H1 (cell line): ENCODE results near the gene ASMTL. TPM values are rescaled to one million over a fixed set of nuclear protein-coding genes. Genes with fewer than 3 reads are reported as not detected.
A peak's percentile ranks its signal among the peaks of the same experiment; 100 is the strongest.

Experiments used
- CTCF ChIA-PET: fragments of 300-600 bp; sonication (Branson Sonifier 250); formaldehyde crosslinking; loops from one replicate; lab custom pipeline; 2021; ENCODE audit not compliant: partially characterized antibody; lab: Charles Lee
- POLR2A ChIA-PET: fragments of 300-600 bp; sonication (Branson Sonifier 250); formaldehyde crosslinking; loops from one replicate; lab custom pipeline; 2021; ENCODE audit warnings: inconsistent platforms; ENCODE audit not compliant: partially characterized antibody; lab: Charles Lee
- DNase-seq, 2 experiments: peaks; one replicate each; pipeline versions ENCODE4 v3.0.0 to v3.0.0-alpha.2; 2010 to 2022; ENCODE audit warnings: low spot score in 2 of 2, low read depth in 1 of 2, mixed read lengths in 1 of 2
- FAIRE-seq: peaks from 2 replicates; lab custom pipeline; 2011; peaks lifted over from hg19 to GRCh38; lab: Jason Lieb, UNC
- H2AFZ ChIP-seq: 2 replicates; pipeline ENCODE4 v1.8.1; 2012; ENCODE audit warnings: low read length, inconsistent platforms
- H2AK5ac ChIP-seq: 2 replicates; pipeline ENCODE4 v1.6.1; 2013; ENCODE audit warnings: low read depth, low read length
- H2BK120ac ChIP-seq: replicated peaks from 2 replicates; pipeline ENCODE3; 2013; ENCODE audit warnings: low read depth, low read length, inconsistent platforms
- H2BK12ac ChIP-seq: 2 replicates; pipeline ENCODE4 v1.6.1; 2013; ENCODE audit warnings: low read depth, low read length
- H2BK15ac ChIP-seq: 2 replicates; pipeline ENCODE4 v1.6.1; 2013; ENCODE audit warnings: low read length
- H2BK20ac ChIP-seq: 2 replicates; pipeline ENCODE4 v1.6.1; 2013; ENCODE audit warnings: low read length
- H2BK5ac ChIP-seq: 2 replicates; pipeline ENCODE4 v1.6.1; 2013; ENCODE audit warnings: low read depth, low read length
- H3K14ac ChIP-seq: 2 replicates; pipeline ENCODE4 v1.6.1; 2013; ENCODE audit warnings: inconsistent platforms; ENCODE audit not compliant: insufficient read length
- H3K18ac ChIP-seq: 2 replicates; pipeline ENCODE4 v1.6.1; 2013; ENCODE audit warnings: low read length; ENCODE audit errors: extremely low read depth
- H3K23ac ChIP-seq: 2 replicates; pipeline ENCODE4 v1.6.1; 2013; ENCODE audit warnings: inconsistent platforms; ENCODE audit not compliant: insufficient read length
- H3K23me2 ChIP-seq: 2 replicates; pipeline ENCODE4 v1.6.1; 2013; ENCODE audit warnings: low read depth, low read length
- H3K27ac ChIP-seq: 2 replicates; pipeline ENCODE4 v1.6.1; 2011; ENCODE audit warnings: low read depth, low read length, inconsistent platforms
- H3K27me3 ChIP-seq, 4 experiments: replicated peaks in 1 of 4; 1 replicate in 1 of 4; 2 replicates in 3 of 4; pipeline versions ENCODE4 v1.6.1 to v1.8.1; 2011 to 2013; ENCODE audit warnings: low read length in 3 of 4, mild to moderate bottlenecking in 3 of 4, inconsistent platforms in 2 of 4, mixed read lengths in 2 of 4, moderate library complexity in 1 of 4; ENCODE audit not compliant: control insufficient read depth in 3 of 4, insufficient read depth in 3 of 4; ENCODE audit errors: extremely low read depth in 1 of 4
- H3K36me3 ChIP-seq, 4 experiments: 2 replicates each; pipeline versions ENCODE4 v1.6.1 to v1.8.1; 2011 to 2013; ENCODE audit warnings: mild to moderate bottlenecking in 4 of 4, low read length in 3 of 4, moderate library complexity in 2 of 4, control low read depth in 1 of 4, inconsistent platforms in 1 of 4; ENCODE audit not compliant: insufficient read depth in 4 of 4, control insufficient read depth in 2 of 4
- H3K4ac ChIP-seq: replicated peaks from 2 replicates; pipeline ENCODE3; 2013; ENCODE audit warnings: low read length, low read depth, mixed read lengths, inconsistent platforms; ENCODE audit not compliant: insufficient read length
- H3K4me1 ChIP-seq, 4 experiments: replicated peaks in 1 of 4; 1 replicate in 1 of 4; 2 replicates in 3 of 4; pipeline versions ENCODE4 v1.6.1 to v1.8.1; 2011 to 2013; ENCODE audit warnings: low read length in 3 of 4, inconsistent platforms in 2 of 4, mixed read lengths in 1 of 4; ENCODE audit not compliant: insufficient read depth in 4 of 4, control insufficient read depth in 3 of 4
- H3K4me2 ChIP-seq, 2 experiments: 2 replicates each; pipeline versions ENCODE4 v1.6.1 to v1.8.1; 2011 to 2013; ENCODE audit warnings: low read depth in 2 of 2, low read length in 2 of 2, control low read depth in 1 of 2, inconsistent platforms in 1 of 2, mild to moderate bottlenecking in 1 of 2; ENCODE audit not compliant: insufficient read depth in 1 of 2
- H3K4me3 ChIP-seq, 4 experiments: fragments of 200-600, 300-600 bp in 1 of 4; sonication (generic), shearing (Covaris generic), sonication (Bioruptor Twin) in 1 of 4; 2 replicates each; pipeline versions ENCODE4 v1.5.1 to v1.8.1; 2011 to 2016; ENCODE audit warnings: low read length in 4 of 4, low read depth in 3 of 4, control low read depth in 2 of 4, inconsistent platforms in 2 of 4, mild to moderate bottlenecking in 2 of 4, mixed read lengths in 1 of 4, moderate library complexity in 1 of 4; ENCODE audit not compliant: insufficient read depth in 2 of 4; ENCODE audit errors: extremely low read depth in 1 of 4
- H3K56ac ChIP-seq: replicated peaks from 2 replicates; pipeline ENCODE3; 2013; ENCODE audit warnings: low read depth, mild to moderate bottlenecking, mixed read lengths, low read length, inconsistent platforms; ENCODE audit not compliant: insufficient read length
- H3K79me1 ChIP-seq: 2 replicates; pipeline ENCODE4 v1.6.1; 2013; ENCODE audit warnings: low read depth, low read length, control low read depth
- H3K79me2 ChIP-seq, 2 experiments: 2 replicates each; pipeline versions ENCODE4 v1.6.1 to v1.8.1; 2012 to 2013; ENCODE audit warnings: low read length in 2 of 2, mild to moderate bottlenecking in 2 of 2, inconsistent platforms in 1 of 2; ENCODE audit not compliant: insufficient read depth in 2 of 2, control insufficient read depth in 1 of 2
- H3K9ac ChIP-seq, 4 experiments: replicated peaks in 1 of 4; 1 replicate in 1 of 4; 2 replicates in 3 of 4; pipeline versions ENCODE4 v1.6.1 to v1.8.1; 2011 to 2013; ENCODE audit warnings: low read depth in 3 of 4, low read length in 3 of 4, control low read depth in 2 of 4, mild to moderate bottlenecking in 2 of 4, moderate library complexity in 2 of 4, inconsistent platforms in 1 of 4; ENCODE audit errors: extremely low read depth in 1 of 4
- H3K9me3 ChIP-seq, 2 experiments: 2 replicates each; pipeline versions ENCODE4 v1.6.1 to v1.8.1; 2012 to 2013; ENCODE audit warnings: mild to moderate bottlenecking in 2 of 2, moderate library complexity in 2 of 2, control low read depth in 1 of 2, inconsistent platforms in 1 of 2, low read depth in 1 of 2, low read length in 1 of 2, mixed read lengths in 1 of 2; ENCODE audit not compliant: insufficient read depth in 2 of 2
- H4K20me1 ChIP-seq, 2 experiments: replicated peaks in 1 of 2; 2 replicates each; pipeline versions ENCODE3 to v1.8.1; 2011 to 2013; ENCODE audit warnings: inconsistent platforms in 2 of 2, low read length in 2 of 2, mild to moderate bottlenecking in 1 of 2; ENCODE audit not compliant: insufficient read depth in 2 of 2, control insufficient read depth in 1 of 2
- H4K5ac ChIP-seq: 2 replicates; pipeline ENCODE4 v1.6.1; 2013; ENCODE audit warnings: low read length, low read depth, mixed read lengths, inconsistent platforms; ENCODE audit not compliant: insufficient read length
- H4K8ac ChIP-seq: 2 replicates; pipeline ENCODE4 v1.8.0; 2013; ENCODE audit warnings: mild to moderate bottlenecking, moderate library complexity, low read length, inconsistent platforms; ENCODE audit not compliant: insufficient read depth; ENCODE audit errors: extremely low read depth
- H4K91ac ChIP-seq: replicated peaks from 2 replicates; pipeline ENCODE3; 2013; ENCODE audit warnings: low read length, mixed read lengths, inconsistent platforms; ENCODE audit not compliant: insufficient read length
- KDM4A ChIP-seq: IDR thresholded peaks from one replicate; pipeline ENCODE4 v1.7.1; 2012; ENCODE audit warnings: low read depth, mild to moderate bottlenecking, moderate library complexity, low read length, inconsistent platforms; ENCODE audit not compliant: severe bottlenecking
- POLR2A ChIP-seq, 2 experiments: IDR thresholded peaks; 1 replicate in 1 of 2; 2 replicates in 1 of 2; pipeline ENCODE4 v1.6.1; 2011; ENCODE audit warnings: low read depth in 2 of 2, low read length in 2 of 2, mild to moderate bottlenecking in 2 of 2; ENCODE audit errors: control extremely low read depth in 1 of 2
- WGBS, 2 experiments: shearing (Covaris generic) in 1 of 2; methylation state at CpG; one replicate each; pipeline versions ENCODE4 v1.1.6 to v1.1.7; 2013 to 2015; ENCODE audit warnings: low lambda C conversion rate in 2 of 2, mixed read lengths in 2 of 2, inconsistent platforms in 1 of 2, low coverage in 1 of 2, missing lambda C conversion rate in 1 of 2; ENCODE audit not compliant: insufficient replicate concordance in 2 of 2, insufficient coverage in 1 of 2, insufficient read length in 1 of 2; ENCODE audit errors: extremely low coverage in 1 of 2, missing lambda C conversion rate in 1 of 2; 5-methylcytosine and 5-hydroxymethylcytosine counted together
- polyA plus RNA-seq, 7 experiments: library from polyadenylated mRNA; depleted of rRNA in 3 of 7; stranded (reverse) in 5 of 7; unstranded in 2 of 7; fragments of >200 nt in 5 of 7; fragments of 200-250 nt in 2 of 7; gene quantifications; 1 replicate in 5 of 7; 2 replicates in 1 of 7; 4 replicates in 1 of 7; pipeline versions ENCODE4 v1.2.1 to v1.2.3, GENCODE V29; 2011 to 2013; ENCODE audit warnings: missing spikeins in 2 of 7, mixed read lengths in 2 of 7
- total RNA-seq: library from RNA; stranded (reverse); fragmentation: NEBNext Ultra II Directional; extraction: Animal tissue kit (Norgen Biotek cat#: 25700); gene quantifications from 2 replicates; pipeline ENCODE4 v1.2.1, GENCODE V29; 2021
- TF ChIP-seq, protein P1 (sequence below), 3 experiments: IDR thresholded peaks; 1 replicate in 2 of 3; 2 replicates in 1 of 3; pipeline versions ENCODE4 v1.5.1 to v1.6.1; 2011; ENCODE audit warnings: low read length in 3 of 3, mild to moderate bottlenecking in 3 of 3, inconsistent platforms in 2 of 3, low read depth in 1 of 3, moderate library complexity in 1 of 3; ENCODE audit not compliant: insufficient read depth in 1 of 3; ENCODE audit errors: control extremely low read depth in 1 of 3

ASMTL gene
- total and polyA plus RNA-seq, 2 of the 8 experiments (the other 6 are each of a cell fraction or from before 2014, with no cell fraction given) = 75.6 to 81.4 TPM

DNA sequence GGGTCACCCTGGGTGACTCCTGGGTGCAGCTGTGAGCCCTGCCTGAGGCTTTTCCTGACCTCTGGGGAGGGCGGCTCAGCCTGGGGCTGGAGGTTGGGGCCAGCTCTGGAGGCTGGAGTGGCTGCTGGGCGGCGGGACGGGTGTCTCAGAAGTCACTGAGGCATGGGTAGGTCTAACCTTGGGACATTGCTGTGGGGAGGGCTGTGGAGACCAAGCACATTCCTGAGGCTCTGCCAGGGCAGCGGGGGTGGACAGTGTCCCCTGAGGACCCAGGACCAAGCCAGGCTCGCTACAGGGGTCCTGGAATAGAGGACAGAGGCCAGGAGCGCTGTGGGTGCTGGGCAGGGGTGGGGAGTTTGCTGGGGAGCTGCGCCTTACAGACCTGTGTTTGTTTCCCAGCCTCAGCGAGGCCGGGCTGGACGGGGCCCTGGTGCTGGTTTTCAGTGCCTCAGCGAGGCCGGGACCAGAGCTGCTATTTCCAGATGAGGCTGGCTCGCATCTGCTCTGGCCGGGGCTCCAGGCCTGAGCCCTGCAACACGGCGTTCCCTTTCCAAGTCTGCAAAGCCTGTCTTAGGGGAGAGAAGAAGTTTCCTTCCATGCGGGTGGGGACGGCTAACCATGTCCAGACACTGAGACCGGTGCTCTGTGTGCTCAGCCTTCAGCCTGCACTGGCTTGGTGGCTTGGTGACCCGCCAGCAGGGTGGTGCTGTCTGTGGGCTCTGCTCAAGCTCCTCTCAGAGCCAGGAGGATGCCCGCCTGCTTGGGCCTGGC, 57.8 kb downstream of the ASMTL start:
- POLR2A ChIA-PET = no interaction called here
- no peak overlapping the region for H3K56ac ChIP-seq
- no peak overlapping the region for H3K9ac ChIP-seq
- FAIRE-seq (no peak), DNase-seq (no peak)
- no peak overlapping the region for H2BK12ac ChIP-seq
- H3K4me1 ChIP-seq = peaks cover 0 to 5% (median 2%) of the 10 kb centered on the region in 4 experiments; a peak in 4 of 7 replicates
- H3K23ac ChIP-seq = no peak overlapping the region
- H3K27ac ChIP-seq = no peak overlapping the region
- H3K27me3 ChIP-seq = no peaks in the 10 kb centered on the region
- 0 out of 2 replicates have a peak overlapping the region, but pooled peaks have one; percentile 15 for H2AK5ac ChIP-seq
- TF ChIP-seq KDM4A (no peak), POLR2A (IDR thresholded peaks at IDR 0.05; ENCODE audit: control extremely low read depth in 1 of 2, low read depth in 2 of 2, low read length in 2 of 2) (0 out of 3 replicates have a peak, but pooled peaks of 1 of the 2 experiments have one; percentile 35)
- TF ChIP-seq, protein P1, sequence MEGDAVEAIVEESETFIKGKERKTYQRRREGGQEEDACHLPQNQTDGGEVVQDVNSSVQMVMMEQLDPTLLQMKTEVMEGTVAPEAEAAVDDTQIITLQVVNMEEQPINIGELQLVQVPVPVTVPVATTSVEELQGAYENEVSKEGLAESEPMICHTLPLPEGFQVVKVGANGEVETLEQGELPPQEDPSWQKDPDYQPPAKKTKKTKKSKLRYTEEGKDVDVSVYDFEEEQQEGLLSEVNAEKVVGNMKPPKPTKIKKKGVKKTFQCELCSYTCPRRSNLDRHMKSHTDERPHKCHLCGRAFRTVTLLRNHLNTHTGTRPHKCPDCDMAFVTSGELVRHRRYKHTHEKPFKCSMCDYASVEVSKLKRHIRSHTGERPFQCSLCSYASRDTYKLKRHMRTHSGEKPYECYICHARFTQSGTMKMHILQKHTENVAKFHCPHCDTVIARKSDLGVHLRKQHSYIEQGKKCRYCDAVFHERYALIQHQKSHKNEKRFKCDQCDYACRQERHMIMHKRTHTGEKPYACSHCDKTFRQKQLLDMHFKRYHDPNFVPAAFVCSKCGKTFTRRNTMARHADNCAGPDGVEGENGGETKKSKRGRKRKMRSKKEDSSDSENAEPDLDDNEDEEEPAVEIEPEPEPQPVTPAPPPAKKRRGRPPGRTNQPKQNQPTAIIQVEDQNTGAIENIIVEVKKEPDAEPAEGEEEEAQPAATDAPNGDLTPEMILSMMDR (IDR thresholded peaks at IDR 0.05; ENCODE audit: control extremely low read depth in 1 of 3, insufficient read depth in 1 of 3, low read depth in 1 of 3, low read length in 3 of 3) = no peak
- H2BK20ac ChIP-seq = no peak overlapping the region
- H3K14ac ChIP-seq = no peak overlapping the region
- peaks cover 15% of the 10 kb centered on the region; the same call in 1 of the 2 replicates for H3K23me2 ChIP-seq
- H3K4me3 ChIP-seq = peak overlapping the region in 1 of 4 experiments; percentile 98; a peak in 3 of 8 replicates
- H3K18ac ChIP-seq = no peak overlapping the region
- peaks cover 13% of the 10 kb centered on the region for H3K79me1 ChIP-seq
- H4K91ac ChIP-seq = no peak overlapping the region
- H4K5ac ChIP-seq = no peak overlapping the region
- H3K4me2 ChIP-seq = peak overlapping the region; percentile 65 to 71; a peak in 3 of 4 replicates
- no peak overlapping the region for H3K4ac ChIP-seq
- 90% methylated on average over 22 of the region's 22 CpGs; no CpG with 5 or more reads in 1 of the 2 experiments for WGBS, 2 experiments
- H2BK120ac ChIP-seq = no peak overlapping the region
- H3K36me3 ChIP-seq = peaks cover 6 to 30% (median 11%) of the 10 kb centered on the region in 4 experiments
- CTCF ChIA-PET = no interaction called here
- H2AFZ ChIP-seq = no peak overlapping the region
- no peak overlapping the region; the same call in 1 of the 2 replicates for H2BK5ac ChIP-seq
- H2BK15ac ChIP-seq = no peak overlapping the region
- H3K79me2 ChIP-seq = peaks cover 11 to 50% of the 10 kb centered on the region in 2 experiments
- no peaks in the 10 kb centered on the region for H3K9me3 ChIP-seq
- peaks cover 7 to 30% of the 10 kb centered on the region in 2 experiments for H4K20me1 ChIP-seq
- peak overlapping the region; percentile 80; the same call in 1 of the 2 replicates for H4K8ac ChIP-seq
